Stimulated activated effector memory CD8-positive, alpha-beta T cell treated with anti-CD3 and anti-CD28 coated beads, Interleukin-12 subunit alpha, Interleukin-12 subunit beta, amount 100 ng/mL, for 72 hours (primary cell): ENCODE data around the gene LILRB3.
"Not testable (repeated sequence)": the region's sequence is repeated elsewhere in the genome, so short reads cannot be mapped to it uniquely, and the experiment has no call there.

Source experiments
- ATAC-seq: fragments of 150-1000 bp; cut with Tn5 transposase; 2 replicates; pipeline ENCODE4 v1.10.0; 2021
- DNase-seq, 2 donors: peaks; one replicate each; pipeline ENCODE4 v3.0.0; 2021 to 2022; ENCODE audit warnings: low spot score in 2 of 2
- H3K27ac Mint-ChIP-seq: one replicate; pipeline ENCODE4 v1.8.0; 2022; ENCODE audit warnings: mild to moderate bottlenecking, mixed read lengths
- H3K36me3 Mint-ChIP-seq: one replicate; pipeline ENCODE4 v1.8.0; 2022; ENCODE audit warnings: mild to moderate bottlenecking, mixed read lengths
- H3K4me1 Mint-ChIP-seq: one replicate; pipeline ENCODE4 v1.8.0; 2022; ENCODE audit warnings: mixed read lengths
- H3K4me3 Mint-ChIP-seq: one replicate; pipeline ENCODE4 v1.8.0; 2022; ENCODE audit warnings: mild to moderate bottlenecking, mixed read lengths
- H3K9me3 Mint-ChIP-seq: one replicate; pipeline ENCODE4 v1.8.0; 2022; ENCODE audit warnings: mixed read lengths

LILRB3 gene

GRCh38 chr19:54191011-54191810, 31.6 kb downstream of the LILRB3 start, which contains the start of gene TSEN34:
Gene TSEN34, plus strand, starts transcription at chr19:54191308. Its CDS starts 57 bp downstream, at chr19:54191365.
- peaks cover 83% of the 10 kb centered on the region for H3K36me3 Mint-ChIP-seq
- peaks cover 43% of the 10 kb centered on the region for H3K4me1 Mint-ChIP-seq
- no peaks in the 10 kb centered on the region for H3K9me3 Mint-ChIP-seq
- DNase-seq (peak in 1 of 2 donors; percentile 92), ATAC-seq (peak; percentile 52)
- peak within 1 kb of the TSS; percentile 95 for H3K4me3 Mint-ChIP-seq
- peak within 1 kb of the TSS; percentile 99 for H3K27ac Mint-ChIP-seq

- Mint-ChIP-seq H3K4me3 (peak overlapping the region; percentile 95), H3K4me1 (peaks cover 43% of the 10 kb centered on the region), H3K36me3 (peaks cover 82% of the 10 kb centered on the region), H3K27ac (peak overlapping the region; percentile 99), H3K9me3 (no peaks in the 10 kb centered on the region)
- ATAC-seq = peak; percentile 76
- peak; percentile 99 to 100 for DNase-seq
Measured at GRCh38 chr19:54190503-54191010, 32.2 kb downstream of the LILRB3 start.

- H3K9me3 Mint-ChIP-seq = no peaks in the 10 kb centered on the region
- H3K4me1 Mint-ChIP-seq = peaks cover 43% of the 10 kb centered on the region
- H3K36me3 Mint-ChIP-seq = peaks cover 80% of the 10 kb centered on the region
- peak overlapping the region; percentile 95 for H3K4me3 Mint-ChIP-seq
- H3K27ac Mint-ChIP-seq = peak overlapping the region; percentile 99
- DNase-seq (peak; percentile 98 to 100), ATAC-seq (peak; percentile 74)
Measured at GRCh38 chr19:54189735-54190502, 32.9 kb downstream of the LILRB3 start.

- H3K4me1 Mint-ChIP-seq = peaks cover 43% of the 10 kb centered on the region
- H3K27ac Mint-ChIP-seq = peak within 1 kb of the TSS; percentile 99
- peak; percentile 53 for ATAC-seq
- H3K36me3 Mint-ChIP-seq = peaks cover 77% of the 10 kb centered on the region
- no peak for DNase-seq
- H3K4me3 Mint-ChIP-seq = peak within 1 kb of the TSS; percentile 95
- H3K9me3 Mint-ChIP-seq = no peaks in the 10 kb centered on the region
Measured at GRCh38 chr19:54189145-54189734, 33.6 kb downstream of the LILRB3 start, which contains the start of gene MBOAT7. Gene MBOAT7, minus strand, starts transcription at chr19:54189580. Its CDS starts 1,072 bp downstream, at chr19:54188508.

GRCh38 chr19:54188215-54188871, 34.5 kb downstream of the LILRB3 start:
- H3K4me1 Mint-ChIP-seq = peaks cover 43% of the 10 kb centered on the region
- DNase-seq (no peak), ATAC-seq (no peak)
- peaks cover 75% of the 10 kb centered on the region for H3K36me3 Mint-ChIP-seq
- no peaks in the 10 kb centered on the region for H3K9me3 Mint-ChIP-seq
- H3K4me3 Mint-ChIP-seq = peak overlapping the region; percentile 95
- H3K27ac Mint-ChIP-seq = peak overlapping the region; percentile 99

- Mint-ChIP-seq H3K4me1 (peaks cover 29% of the 10 kb centered on the region), H3K4me3 (peak overlapping the region; percentile 95), H3K27ac (peak overlapping the region; percentile 99), H3K9me3 (no peaks in the 10 kb centered on the region), H3K36me3 (peaks cover 72% of the 10 kb centered on the region)
- ATAC-seq (no peak), DNase-seq (no peak)
Measured at GRCh38 chr19:54186934-54187381, 35.8 kb downstream of the LILRB3 start.

- Mint-ChIP-seq H3K36me3 (peaks cover 67% of the 10 kb centered on the region), H3K27ac (no peak overlapping the region), H3K4me1 (peaks cover 23% of the 10 kb centered on the region), H3K9me3 (no peaks in the 10 kb centered on the region), H3K4me3 (peak overlapping the region; percentile 95)
- DNase-seq (no peak), ATAC-seq (no peak)
Measured at GRCh38 chr19:54186351-54186750, 36.5 kb downstream of the LILRB3 start.

GRCh38 chr19:54183431-54183830, 39.4 kb downstream of the LILRB3 start:
- Mint-ChIP-seq H3K27ac (no peak overlapping the region), H3K4me1 (peaks cover 20% of the 10 kb centered on the region)
- ATAC-seq = no peak

GRCh38 chr19:54181894-54182293, 40.9 kb downstream of the LILRB3 start:
- not testable (repeated sequence) for ATAC-seq, H3K4me1 Mint-ChIP-seq, H3K9me3 Mint-ChIP-seq, DNase-seq, H3K4me3 Mint-ChIP-seq, H3K27ac Mint-ChIP-seq
- H3K36me3 Mint-ChIP-seq = peaks cover 60% of the 10 kb centered on the region

More at GRCh38 chr19:54183431-54183830, 39.4 kb downstream of the LILRB3 start:
- Mint-ChIP-seq H3K9me3 (no peaks in the 10 kb centered on the region), H3K36me3 (peaks cover 56% of the 10 kb centered on the region), H3K4me3 (no peak overlapping the region)
- DNase-seq = no peak

GRCh38 chr19:54180691-54181091, 42.1 kb downstream of the LILRB3 start:
- Mint-ChIP-seq H3K36me3 (peaks cover 57% of the 10 kb centered on the region), H3K4me3 (no peak overlapping the region), H3K27ac (no peak overlapping the region), H3K9me3 (no peaks in the 10 kb centered on the region), H3K4me1 (no peaks in the 10 kb centered on the region)
- ATAC-seq (no peak), DNase-seq (no peak)

GRCh38 chr19:54179921-54180461, 42.8 kb downstream of the LILRB3 start:
- Mint-ChIP-seq H3K36me3 (peaks cover 56% of the 10 kb centered on the region), H3K27ac (no peak overlapping the region), H3K9me3 (no peaks in the 10 kb centered on the region), H3K4me1 (no peaks in the 10 kb centered on the region), H3K4me3 (no peak overlapping the region)
- DNase-seq (no peak), ATAC-seq (no peak)

- ATAC-seq = no peak
- H3K4me1 Mint-ChIP-seq = no peaks in the 10 kb centered on the region
- no peak overlapping the region for H3K27ac Mint-ChIP-seq
- H3K4me3 Mint-ChIP-seq = no peak overlapping the region
- peaks cover 58% of the 10 kb centered on the region for H3K36me3 Mint-ChIP-seq
- DNase-seq = no peak
- H3K9me3 Mint-ChIP-seq = no peaks in the 10 kb centered on the region
Measured at GRCh38 chr19:54179262-54179852, 43.5 kb downstream of the LILRB3 start.

- Mint-ChIP-seq H3K4me3 (no peak overlapping the region), H3K4me1 (no peaks in the 10 kb centered on the region), H3K9me3 (no peaks in the 10 kb centered on the region), H3K27ac (no peak overlapping the region), H3K36me3 (peaks cover 52% of the 10 kb centered on the region)
- DNase-seq (peak in 1 of 2 donors; percentile 67), ATAC-seq (peak; percentile 86)
Measured at GRCh38 chr19:54178581-54179261, 44.1 kb downstream of the LILRB3 start.
